Transverse colon (tissue), 4 donors: ENCODE measurements around the gene PDLIM7. TPM values are rescaled to one million over a fixed set of nuclear protein-coding genes. Genes with fewer than 3 reads are reported as not detected.

Experiments
- DNase-seq: peaks from one replicate; pipeline ENCODE4 v3.0.0-alpha.2; 2019
- H3K27ac ChIP-seq, 4 donors: fragments of 200-600 bp; sonication (generic); 2 replicates each; pipeline ENCODE4 v1.5.1; 2016 to 2018; ENCODE audit warnings: inconsistent platforms in 4 of 4
- H3K27me3 ChIP-seq: fragments of 200-600 bp; sonication (generic); 2 replicates; pipeline ENCODE4 v1.5.1; 2017; ENCODE audit warnings: inconsistent platforms
- H3K36me3 ChIP-seq, 4 donors: fragments of 200-600 bp; sonication (generic); 2 replicates each; pipeline ENCODE4 v1.5.1; 2017 to 2019; ENCODE audit warnings: inconsistent platforms in 4 of 4
- H3K4me1 ChIP-seq, 4 donors: fragments of 200-600 bp; sonication (generic); 2 replicates each; pipeline ENCODE4 v1.5.1; 2017 to 2020; ENCODE audit warnings: inconsistent platforms in 4 of 4
- H3K4me3 ChIP-seq, 4 donors: fragments of 200-600 bp; sonication (generic); 1 replicate in 1 of 4; 2 replicates in 3 of 4; pipeline versions ENCODE4 v1.5.1 to v1.6.1; 2017 to 2019; ENCODE audit warnings: inconsistent platforms in 4 of 4
- H3K9me3 ChIP-seq, 2 donors: fragments of 200-600 bp; sonication (generic); 2 replicates each; pipeline ENCODE4 v1.5.1; 2017 to 2019; ENCODE audit warnings: inconsistent platforms in 2 of 2
- CTCF ChIP-seq, 5 experiments: fragments of 200-600 bp in 3 of 5; fragments of 450-650 bp in 2 of 5; sonication (generic) in 3 of 5; IDR thresholded peaks; 1 replicate in 2 of 5; 2 replicates in 3 of 5; pipeline ENCODE4 v1.5.1; 2016 to 2017; ENCODE audit warnings: antibody characterized with exemption in 5 of 5, inconsistent platforms in 3 of 5, mild to moderate bottlenecking in 2 of 5, moderate library complexity in 1 of 5
- EP300 ChIP-seq: sonication (generic); formaldehyde crosslinking; IDR thresholded peaks from one replicate; pipeline ENCODE4 v1.6.1; 2017; ENCODE audit warnings: antibody characterized with exemption, low read depth
- POLR2A ChIP-seq: fragments of 450-650 bp; IDR thresholded peaks from one replicate; pipeline ENCODE4 v1.6.1; 2016; ENCODE audit warnings: antibody characterized with exemption, mild to moderate bottlenecking, moderate library complexity
- POLR2AphosphoS5 ChIP-seq, 3 donors: sonication (generic); formaldehyde crosslinking; IDR thresholded peaks; one replicate each; pipeline ENCODE4 v1.6.1; 2016; ENCODE audit warnings: antibody characterized with exemption in 3 of 3
- WGBS, 2 donors: methylation state at CpG; one replicate each; pipeline ENCODE4 v1.1.5; 2018; ENCODE audit warnings: low coverage in 1 of 2; 5-methylcytosine and 5-hydroxymethylcytosine counted together
- in situ Hi-C, 4 donors: fragments of 200-750 bp; cut with MboI; loops; one replicate each; pipeline versions ENCODE4 v1.15.0 to v1.15.1; 2017; ENCODE audit warnings: low sequenced_read_pairs in 3 of 4, low pct_ligation_motif_present in 1 of 4, low pct_unique_long_range_greater_than_20kb in 1 of 4
- intact Hi-C: fragments of 100-400 bp; cut with DNase I; formaldehyde crosslinking; loops from one replicate; pipeline ENCODE4 v1.15.1; 2023; ENCODE audit warnings: low total_unique reads
- total RNA-seq, 4 donors: library from RNA; depleted of rRNA; stranded (reverse); fragments of >200 nt; gene quantifications; one replicate each; pipeline ENCODE4 v1.1.0, GENCODE V29; 2016

Gene PDLIM7
- total RNA-seq, 4 donors from 2014 or later: 52.6 to 256 (median 78.6) TPM

GRCh38 chr5:177449140-177450061, 48.0 kb downstream of the PDLIM7 start:
- H3K27ac ChIP-seq: no peak overlapping the region
- DNase-seq: no peak
- no peaks in the 10 kb centered on the region for H3K36me3 ChIP-seq
- H3K27me3 ChIP-seq: peaks cover 23% of the 10 kb centered on the region
- no peak overlapping the region for H3K4me3 ChIP-seq
- 83 to 93% methylated on average over 3 to 18 of the region's 18 CpGs for whole genome bisulfite sequencing, 2 donors
- H3K9me3 ChIP-seq: no peaks in the 10 kb centered on the region
- TF ChIP-seq CTCF (IDR thresholded peaks at IDR 0.05): no peak
- no peak for TF ChIP-seq EP300
- no peak for TF ChIP-seq POLR2AphosphoS5 (IDR thresholded peaks at IDR 0.05)
- TF ChIP-seq POLR2A: no peak
- in situ Hi-C loops: loop anchor here in 2 of 4 donors (5.0 to 25.0 kb wide), 3 partner anchors 55 to 137 kb away; partner anchors contain the start of genes MXD3 (in 1 of the 2), PRELID1 (in 1 of the 2) and RAB24 (in 1 of the 2)
- H3K4me1 ChIP-seq: peaks cover 23 to 29% (median 27%) of the 10 kb centered on the region in 4 donors
- intact Hi-C loops: loop anchor here (5.0 to 10.0 kb wide), 2 partner anchors 62 to 135 kb away; partner anchors contain the start of gene MXD3

- Histone ChIP-seq H3K9me3 (no peaks in the 10 kb centered on the region), H3K36me3 (no peaks in the 10 kb centered on the region), H3K4me3 (no peak overlapping the region), H3K4me1 (peaks cover 18 to 22% (median 20%) of the 10 kb centered on the region in 4 donors), H3K27ac (no peak overlapping the region), H3K27me3 (peaks cover 23% of the 10 kb centered on the region)
- in situ Hi-C loops: loop anchor here in 2 of 4 donors (5.0 to 10.0 kb wide), 2 partner anchors 54 to 56 kb away; no protein-coding TSS in a partner anchor
- TF ChIP-seq CTCF (IDR thresholded peaks at IDR 0.05) (no peak), POLR2AphosphoS5 (IDR thresholded peaks at IDR 0.05) (no peak), EP300 (no peak), POLR2A (no peak)
- no peak for DNase-seq
- intact Hi-C loops: no loop called here
- WGBS, 2 donors: 69 to 87% methylated on average over 4 to 6 of the region's 6 CpGs
These were observed 49.0 kb downstream of the PDLIM7 start for GRCh38 chr5:177448244-177448950.

- peaks cover 23% of the 10 kb centered on the region for H3K27me3 ChIP-seq
- DNase-seq: no peak
- no peak for TF ChIP-seq CTCF (IDR thresholded peaks at IDR 0.05)
- no peak for TF ChIP-seq EP300
- no peak for TF ChIP-seq POLR2AphosphoS5 (IDR thresholded peaks at IDR 0.05)
- no peak for TF ChIP-seq POLR2A
- intact Hi-C loops: loop anchor here (2.0 kb wide), 1 partner anchor 45 kb away; no protein-coding TSS in a partner anchor
- peak overlapping the region in 1 of 4 donors; percentile 51 for H3K4me3 ChIP-seq
- peaks cover 18 to 22% (median 20%) of the 10 kb centered on the region in 4 donors for H3K4me1 ChIP-seq
- no peaks in the 10 kb centered on the region for H3K36me3 ChIP-seq
- WGBS, 2 donors: 13% methylated on average over 23 of the region's 23 CpGs; no CpG with 5 or more reads in 1 of the 2 donors
- no peaks in the 10 kb centered on the region for H3K9me3 ChIP-seq
- H3K27ac ChIP-seq: no peak overlapping the region
- in situ Hi-C loops: loop anchor here in 2 of 4 donors (5.0 to 10.0 kb wide), 2 partner anchors 53 to 55 kb away; no protein-coding TSS in a partner anchor
These were observed 49.7 kb downstream of the PDLIM7 start for GRCh38 chr5:177447611-177448243.
